Measurements from ENCODE around the gene C3orf49.

- TF ChIP-seq SP1 (IDR thresholded peaks at IDR 0.05) (no peak), FOXA1 (IDR thresholded peaks at IDR 0.05) (no peak), CTBP1 (IDR thresholded peaks at IDR 0.05; ENCODE audit: borderline replicate concordance) (no peak), ELF4 (IDR thresholded peaks at IDR 0.05) (no peak), BHLHE40 (IDR thresholded peaks at IDR 0.05; ENCODE audit: borderline replicate concordance) (no peak), LEF1 (IDR thresholded peaks at IDR 0.05; ENCODE audit: borderline replicate concordance) (no peak), SUZ12 (IDR thresholded peaks at IDR 0.05) (no peak), FOXM1 (IDR thresholded peaks at IDR 0.05; ENCODE audit: borderline replicate concordance) (no peak), NFRKB (IDR thresholded peaks at IDR 0.05) (no peak), FOXK2 (IDR thresholded peaks at IDR 0.05) (no peak), TARDBP (IDR thresholded peaks at IDR 0.05) (no peak), ARNT (IDR thresholded peaks at IDR 0.05) (no peak)
These were observed 39.9 kb upstream of the C3orf49 start for GRCh38 chr3:63779227-63779626.
